ENCODE data around the gene GRB14. TPM values are rescaled to one million over a fixed set of nuclear protein-coding genes. Genes with fewer than 3 reads are reported as not detected.

The GRB14 gene
- total and polyA plus RNA-seq, 2 of the 13 experiments (the other 11 are each of a cell fraction or from before 2014, with no cell fraction given) = 4.6 to 5.8 TPM

GRCh38 chr2:164510895-164511294, 110.4 kb downstream of the GRB14 start:
- Histone ChIP-seq H3K27me3 (ENCODE audit: control insufficient read depth in 1 of 2, insufficient read depth in 2 of 2, low read length in 2 of 2) (no peaks in the 10 kb centered on the region), H3K4me3 (replicated peaks in 1 of 3; ENCODE audit: insufficient read depth in 1 of 3, low read depth in 2 of 3, low read length in 3 of 3) (no peak overlapping the region), H3K4me1 (ENCODE audit: insufficient read depth, low read length) (peaks cover 25% of the 10 kb centered on the region), H3K4me2 (ENCODE audit: low read depth, low read length) (no peak overlapping the region), H3K9me3 (ENCODE audit: low read length) (peaks cover 9% of the 10 kb centered on the region), H2AFZ (ENCODE audit: low read length) (no peak overlapping the region), H3K79me2 (ENCODE audit: insufficient read depth, low read length) (no peaks in the 10 kb centered on the region), H4K20me1 (ENCODE audit: insufficient read depth, low read length) (no peaks in the 10 kb centered on the region), H3K9ac (ENCODE audit: insufficient read depth, low read depth, low read length) (no peak overlapping the region), H3K27ac (ENCODE audit: extremely low read length, insufficient read depth, low read length) (no peak overlapping the region), H3K36me3 (replicated peaks in 1 of 2; ENCODE audit: control insufficient read depth in 1 of 2, insufficient read depth in 2 of 2, low read length in 2 of 2) (no peaks in the 10 kb centered on the region)
- BruUV-seq (replicated peaks) = no TSS peak
- ATAC-seq = no peak
- DNase-seq (ENCODE audit: low spot score) = no peak
- FAIRE-seq = no peak
- intact Hi-C loops (cut with micrococcal nuclease; ENCODE audit: unreplicated experiment) = no loop called here
- WGBS (ENCODE audit: low lambda C conversion rate) = 74% methylated on average over 7 of the region's 7 CpGs
- ChIA-PET POLR2A (no interaction called here), CTCF (ENCODE audit: low intra/inter-chr PET ratio, low total read pairs) (no interaction called here)
- TF ChIP-seq ZNF781 (CRISPR knock-in tag; IDR thresholded peaks at IDR 0.05; ENCODE audit: borderline replicate concordance, not compliant biosample characterization) (no peak), PAWR (CRISPR knock-in tag; IDR thresholded peaks at IDR 0.05; ENCODE audit: borderline replicate concordance) (no peak), SP140L (CRISPR knock-in tag; IDR thresholded peaks at IDR 0.05; ENCODE audit: borderline replicate concordance) (no peak), ZSCAN20 (CRISPR knock-in tag; IDR thresholded peaks at IDR 0.05; ENCODE audit: borderline replicate concordance) (no peak), MAFF (IDR thresholded peaks at IDR 0.05; ENCODE audit: low read depth, low read length) (no peak), MEIS2 (CRISPR knock-in tag; IDR thresholded peaks at IDR 0.05) (no peak)
- in situ Hi-C loops (cut with HindIII; ENCODE audit: extremely low pct_ligation_motif_present, low pct_unique_long_range_greater_than_20kb) = no loop called here

GRCh38 chr2:164509137-164509877, 112.0 kb downstream of the GRB14 start:
- DNase-seq (ENCODE audit: low spot score) (no peak), FAIRE-seq (no peak), ATAC-seq (no peak)
- Histone ChIP-seq H3K4me3 (replicated peaks in 1 of 3; ENCODE audit: insufficient read depth in 1 of 3, low read depth in 2 of 3, low read length in 3 of 3) (no peak overlapping the region), H3K9me3 (ENCODE audit: low read length) (no peaks in the 10 kb centered on the region), H3K36me3 (replicated peaks in 1 of 2; ENCODE audit: control insufficient read depth in 1 of 2, insufficient read depth in 2 of 2, low read length in 2 of 2) (no peaks in the 10 kb centered on the region), H3K4me2 (ENCODE audit: low read depth, low read length) (no peak overlapping the region), H3K27me3 (ENCODE audit: control insufficient read depth in 1 of 2, insufficient read depth in 2 of 2, low read length in 2 of 2) (no peaks in the 10 kb centered on the region), H3K79me2 (ENCODE audit: insufficient read depth, low read length) (no peaks in the 10 kb centered on the region), H3K27ac (ENCODE audit: extremely low read length, insufficient read depth, low read length) (no peak overlapping the region), H3K9ac (ENCODE audit: insufficient read depth, low read depth, low read length) (no peak overlapping the region), H2AFZ (ENCODE audit: low read length) (no peak overlapping the region), H4K20me1 (ENCODE audit: insufficient read depth, low read length) (no peaks in the 10 kb centered on the region), H3K4me1 (ENCODE audit: insufficient read depth, low read length) (peaks cover 12% of the 10 kb centered on the region)
- no TSS peak for BruUV-seq (replicated peaks)
- ChIA-PET POLR2A (no interaction called here), CTCF (ENCODE audit: low intra/inter-chr PET ratio, low total read pairs) (no interaction called here)
- WGBS (ENCODE audit: low lambda C conversion rate) = 81% methylated on average over 4 of the region's 4 CpGs
- in situ Hi-C loops (cut with HindIII; ENCODE audit: extremely low pct_ligation_motif_present, low pct_unique_long_range_greater_than_20kb) (no loop called here), intact Hi-C loops (cut with micrococcal nuclease; ENCODE audit: unreplicated experiment) (no loop called here)
- TF ChIP-seq ZFP36L2 (CRISPR knock-in tag; IDR thresholded peaks at IDR 0.05) (no peak), SNAI1 (CRISPR knock-in tag; IDR thresholded peaks at IDR 0.05; ENCODE audit: borderline replicate concordance) (no peak), ZNF619 (CRISPR knock-in tag; IDR thresholded peaks at IDR 0.05) (no peak), KDM1A (CRISPR knock-in tag; IDR thresholded peaks at IDR 0.05) (no peak), ZNF432 (CRISPR knock-in tag; IDR thresholded peaks at IDR 0.05; ENCODE audit: borderline replicate concordance) (no peak), SATB2 (CRISPR knock-in tag; IDR thresholded peaks at IDR 0.05) (no peak), ZNF703 (CRISPR knock-in tag; IDR thresholded peaks at IDR 0.05; ENCODE audit: borderline replicate concordance) (no peak), ZNF530 (CRISPR knock-in tag; IDR thresholded peaks at IDR 0.05; ENCODE audit: low read depth) (no peak)
- TF ChIP-seq, protein P1, sequence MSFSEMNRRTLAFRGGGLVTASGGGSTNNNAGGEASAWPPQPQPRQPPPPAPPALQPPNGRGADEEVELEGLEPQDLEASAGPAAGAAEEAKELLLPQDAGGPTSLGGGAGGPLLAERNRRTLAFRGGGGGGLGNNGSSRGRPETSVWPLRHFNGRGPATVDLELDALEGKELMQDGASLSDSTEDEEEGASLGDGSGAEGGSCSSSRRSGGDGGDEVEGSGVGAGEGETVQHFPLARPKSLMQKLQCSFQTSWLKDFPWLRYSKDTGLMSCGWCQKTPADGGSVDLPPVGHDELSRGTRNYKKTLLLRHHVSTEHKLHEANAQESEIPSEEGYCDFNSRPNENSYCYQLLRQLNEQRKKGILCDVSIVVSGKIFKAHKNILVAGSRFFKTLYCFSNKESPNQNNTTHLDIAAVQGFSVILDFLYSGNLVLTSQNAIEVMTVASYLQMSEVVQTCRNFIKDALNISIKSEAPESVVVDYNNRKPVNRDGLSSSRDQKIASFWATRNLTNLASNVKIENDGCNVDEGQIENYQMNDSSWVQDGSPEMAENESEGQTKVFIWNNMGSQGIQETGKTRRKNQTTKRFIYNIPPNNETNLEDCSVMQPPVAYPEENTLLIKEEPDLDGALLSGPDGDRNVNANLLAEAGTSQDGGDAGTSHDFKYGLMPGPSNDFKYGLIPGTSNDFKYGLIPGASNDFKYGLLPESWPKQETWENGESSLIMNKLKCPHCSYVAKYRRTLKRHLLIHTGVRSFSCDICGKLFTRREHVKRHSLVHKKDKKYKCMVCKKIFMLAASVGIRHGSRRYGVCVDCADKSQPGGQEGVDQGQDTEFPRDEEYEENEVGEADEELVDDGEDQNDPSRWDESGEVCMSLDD (CRISPR knock-in tag; IDR thresholded peaks at IDR 0.05; ENCODE audit: borderline replicate concordance) = no peak
